CD14-positive monocyte (primary cell): ENCODE measurements around the gene PITHD1. TPM values are rescaled to one million over a fixed set of nuclear protein-coding genes. Genes with fewer than 3 reads are reported as not detected.

Experiments used
- DNase-seq, 3 donors: peaks; one replicate each; pipeline ENCODE4 v3.0.0-alpha.2; 2011 to 2022
- H2AFZ ChIP-seq: 2 replicates; pipeline ENCODE4 v1.6.0; 2012; ENCODE audit warnings: mild to moderate bottlenecking, low read depth, low read length, inconsistent platforms; ENCODE audit not compliant: insufficient read depth, poor library complexity, severe bottlenecking
- H3K27ac ChIP-seq, 2 donors: 1 replicate in 1 of 2; 2 replicates in 1 of 2; pipeline ENCODE4 v1.5.1; 2012 to 2013; ENCODE audit warnings: low read length in 2 of 2, control low read depth in 1 of 2, inconsistent platforms in 1 of 2, low read depth in 1 of 2, mild to moderate bottlenecking in 1 of 2
- H3K27me3 ChIP-seq, 2 donors: one replicate each; pipeline versions ENCODE4 v1.6.0 to v1.6.1; 2011 to 2013; ENCODE audit warnings: low read length in 2 of 2; ENCODE audit not compliant: control insufficient read depth in 2 of 2, insufficient read depth in 2 of 2
- H3K36me3 ChIP-seq, 2 donors: replicated peaks in 1 of 2; 1 replicate in 1 of 2; 2 replicates in 1 of 2; pipeline versions ENCODE4 v1.5.1 to v1.6.1; 2012 to 2013; ENCODE audit warnings: low read length in 2 of 2, control low read depth in 1 of 2, inconsistent platforms in 1 of 2, mild to moderate bottlenecking in 1 of 2; ENCODE audit not compliant: insufficient read depth in 2 of 2, control insufficient read depth in 1 of 2
- H3K4me1 ChIP-seq, 2 donors: 1 replicate in 1 of 2; 2 replicates in 1 of 2; pipeline versions ENCODE4 v1.5.1 to v1.6.1; 2012 to 2013; ENCODE audit warnings: low read length in 2 of 2, control low read depth in 1 of 2, inconsistent platforms in 1 of 2, mild to moderate bottlenecking in 1 of 2, moderate library complexity in 1 of 2; ENCODE audit not compliant: insufficient read depth in 2 of 2, control insufficient read depth in 1 of 2
- H3K4me2 ChIP-seq: replicated peaks from 2 replicates; pipeline ENCODE3; 2012; ENCODE audit warnings: low read length, moderate library complexity, mild to moderate bottlenecking; ENCODE audit not compliant: poor library complexity, severe bottlenecking; ENCODE audit errors: extremely low read depth
- H3K4me3 ChIP-seq, 3 experiments: fragments of 200-600 bp in 1 of 3; sonication (generic) in 1 of 3; replicated peaks in 1 of 3; 1 replicate in 2 of 3; 2 replicates in 1 of 3; pipeline ENCODE4 v1.5.1; 2011 to 2013; ENCODE audit warnings: low read length in 3 of 3, mild to moderate bottlenecking in 3 of 3, control low read depth in 2 of 3, low read depth in 2 of 3, inconsistent platforms in 1 of 3, moderate library complexity in 1 of 3
- H3K79me2 ChIP-seq: 2 replicates; pipeline ENCODE4 v1.6.0; 2012; ENCODE audit warnings: mild to moderate bottlenecking, control low read depth, inconsistent platforms, low read length, moderate library complexity; ENCODE audit not compliant: insufficient read depth
- H3K9ac ChIP-seq: 2 replicates; pipeline ENCODE4 v1.6.0; 2017; ENCODE audit warnings: low read length, mild to moderate bottlenecking; ENCODE audit not compliant: insufficient read depth, poor library complexity, severe bottlenecking
- H3K9me3 ChIP-seq, 2 donors: replicated peaks in 1 of 2; 1 replicate in 1 of 2; 2 replicates in 1 of 2; pipeline versions ENCODE4 v1.5.1 to v1.6.1; 2012 to 2013; ENCODE audit warnings: low read length in 2 of 2, control low read depth in 1 of 2; ENCODE audit not compliant: control insufficient read depth in 1 of 2, insufficient read depth in 1 of 2
- H4K20me1 ChIP-seq: 2 replicates; pipeline ENCODE4 v1.6.0; 2012; ENCODE audit warnings: mild to moderate bottlenecking, low read length, control low read depth, moderate library complexity; ENCODE audit not compliant: insufficient read depth
- H3K27ac Mint-ChIP-seq, 7 donors: one replicate each; pipeline ENCODE4 v1.8.0; 2020; ENCODE audit warnings: mild to moderate bottlenecking in 7 of 7, mixed read lengths in 7 of 7, moderate library complexity in 6 of 7, inconsistent platforms in 2 of 7
- H3K27me3 Mint-ChIP-seq, 3 donors: one replicate each; pipeline ENCODE4 v1.8.0; 2021 to 2022; ENCODE audit warnings: low read depth in 3 of 3, mild to moderate bottlenecking in 3 of 3, mixed read lengths in 3 of 3, moderate library complexity in 3 of 3, inconsistent platforms in 1 of 3
- H3K36me3 Mint-ChIP-seq, 2 donors: one replicate each; pipeline ENCODE4 v1.8.0; 2020; ENCODE audit warnings: mixed read lengths in 2 of 2, inconsistent platforms in 1 of 2, mild to moderate bottlenecking in 1 of 2
- H3K4me1 Mint-ChIP-seq: one replicate; pipeline ENCODE4 v1.8.0; 2020; ENCODE audit warnings: mild to moderate bottlenecking, mixed read lengths
- H3K4me3 Mint-ChIP-seq, 2 donors: one replicate each; pipeline ENCODE4 v1.8.0; 2020; ENCODE audit warnings: mild to moderate bottlenecking in 2 of 2, mixed read lengths in 2 of 2, moderate library complexity in 1 of 2
- H3K9me3 Mint-ChIP-seq, 7 donors: one replicate each; pipeline ENCODE4 v1.8.0; 2020 to 2022; ENCODE audit warnings: mixed read lengths in 7 of 7, mild to moderate bottlenecking in 6 of 7, moderate library complexity in 6 of 7, inconsistent platforms in 2 of 7
- CTCF ChIP-seq: fragments of 200-600 bp; IDR thresholded peaks from one replicate; pipeline ENCODE4 v1.8.0; 2022; ENCODE audit warnings: antibody characterized with exemption, mild to moderate bottlenecking
- WGBS: methylation state at CpG from one replicate; pipeline ENCODE4 v1.1.5; 2013; ENCODE audit warnings: missing lambda C conversion rate; ENCODE audit not compliant: insufficient coverage; 5-methylcytosine and 5-hydroxymethylcytosine counted together
- intact Hi-C, 2 donors: fragments of 100-400 bp; cut with micrococcal nuclease; formaldehyde crosslinking; loops; one replicate each; pipeline versions ENCODE4 v1.15.0 to v1.15.1; 2023
- polyA plus RNA-seq, 3 donors: library from polyadenylated mRNA; depleted of rRNA in 1 of 3; unstranded in 2 of 3; stranded (reverse) in 1 of 3; fragments of 300-500 nt in 2 of 3; fragments of >200 nt in 1 of 3; fragmentation: Illumina TruSeq in 2 of 3; gene quantifications; 1 replicate in 2 of 3; 2 replicates in 1 of 3; pipeline ENCODE4 v1.2.3, GENCODE V29; 2012 to 2021

PITHD1 gene
- polyA plus RNA-seq, 3 donors, result 20.8 to 40.8 (median 29.9) TPM

GRCh38 chr1:23807453-23807852, 29.2 kb downstream of the PITHD1 start:
- intact Hi-C loops, result loop anchor here in 1 of 2 donors (10.0 kb wide), 1 partner anchor 107 kb away; the partner anchor contains the start of gene CNR2
- peak; percentile 65 to 79 (median 72) for DNase-seq
- TF ChIP-seq CTCF, result no peak
- Histone ChIP-seq H3K36me3 (peaks cover 5 to 34% of the 10 kb centered on the region in 2 donors), H4K20me1 (no peaks in the 10 kb centered on the region), H3K4me3 (peak overlapping the region in 1 of 3 experiments; percentile 31), H3K27me3 (no peaks in the 10 kb centered on the region), H3K4me2 (peak overlapping the region; percentile 37), H3K79me2 (no peaks in the 10 kb centered on the region), H3K9ac (peak overlapping the region; percentile 24), H3K4me1 (peaks cover 66 to 70% of the 10 kb centered on the region in 2 donors), H3K9me3 (no peaks in the 10 kb centered on the region), H2AFZ (no peak overlapping the region), H3K27ac (peak overlapping the region; percentile 58 to 77)
- Mint-ChIP-seq H3K36me3 (peaks cover 41 to 58% of the 10 kb centered on the region in 2 donors), H3K27me3 (peaks cover 0 to 3% (median 0%) of the 10 kb centered on the region in 3 donors), H3K4me1 (peaks cover 70% of the 10 kb centered on the region), H3K27ac (peak overlapping the region; percentile 84 to 95 (median 91)), H3K4me3 (peak overlapping the region; percentile 7 to 35), H3K9me3 (no peaks in the 10 kb centered on the region)
- 4% methylated on average over 3 of the region's 3 CpGs for WGBS

GRCh38 chr1:23809751-23810171, 31.5 kb downstream of the PITHD1 start:
- no peaks in the 10 kb centered on the region for H3K9me3 ChIP-seq
- peaks cover 0 to 3% (median 0%) of the 10 kb centered on the region in 3 donors for H3K27me3 Mint-ChIP-seq
- DNase-seq, result peak; percentile 86 to 95 (median 91)
- H3K27me3 ChIP-seq, result no peaks in the 10 kb centered on the region
- peaks cover 44 to 62% of the 10 kb centered on the region in 2 donors for H3K36me3 Mint-ChIP-seq
- peak; percentile 78 for TF ChIP-seq CTCF
- H3K4me1 Mint-ChIP-seq, result peaks cover 57% of the 10 kb centered on the region
- H3K4me1 ChIP-seq, result peaks cover 53 to 57% of the 10 kb centered on the region in 2 donors
- no peak overlapping the region for H2AFZ ChIP-seq
- WGBS, result 13% methylated on average over 5 of the region's 6 CpGs
- H3K36me3 ChIP-seq, result peaks cover 12 to 35% of the 10 kb centered on the region in 2 donors
- no peaks in the 10 kb centered on the region for H4K20me1 ChIP-seq
- no peaks in the 10 kb centered on the region for H3K79me2 ChIP-seq
- peak overlapping the region; percentile 84 to 96 (median 92) for H3K27ac Mint-ChIP-seq
- peak overlapping the region; percentile 5 for H3K4me2 ChIP-seq
- no peak overlapping the region for H3K4me3 ChIP-seq
- peak overlapping the region; percentile 53 to 83 for H3K27ac ChIP-seq
- H3K9ac ChIP-seq, result no peak overlapping the region
- intact Hi-C loops, result loop anchor here (2.0 to 10.0 kb wide), 4 partner anchors 37 to 107 kb away; partner anchors contain the start of genes FUCA1 (in 2 of the 2) and CNR2 (in 1 of the 2)
- H3K4me3 Mint-ChIP-seq, result no peak overlapping the region
- H3K9me3 Mint-ChIP-seq, result no peaks in the 10 kb centered on the region
